GM08714 (cell line): ENCODE measurements around the gene SUPT16H.

Experiments used
- H3K4me3 ChIP-seq: fragments of 200-500 bp; sonication (Bioruptor generic); 2 replicates; pipeline ENCODE4 v1.5.1; 2014; ENCODE audit warnings: mild to moderate bottlenecking, low read length, inconsistent platforms
- ZNF274 ChIP-seq: IDR thresholded peaks from 2 replicates; pipeline ENCODE4 v1.6.1; 2012; ENCODE audit warnings: mild to moderate bottlenecking, low read depth, low read length

SUPT16H gene

DNA sequence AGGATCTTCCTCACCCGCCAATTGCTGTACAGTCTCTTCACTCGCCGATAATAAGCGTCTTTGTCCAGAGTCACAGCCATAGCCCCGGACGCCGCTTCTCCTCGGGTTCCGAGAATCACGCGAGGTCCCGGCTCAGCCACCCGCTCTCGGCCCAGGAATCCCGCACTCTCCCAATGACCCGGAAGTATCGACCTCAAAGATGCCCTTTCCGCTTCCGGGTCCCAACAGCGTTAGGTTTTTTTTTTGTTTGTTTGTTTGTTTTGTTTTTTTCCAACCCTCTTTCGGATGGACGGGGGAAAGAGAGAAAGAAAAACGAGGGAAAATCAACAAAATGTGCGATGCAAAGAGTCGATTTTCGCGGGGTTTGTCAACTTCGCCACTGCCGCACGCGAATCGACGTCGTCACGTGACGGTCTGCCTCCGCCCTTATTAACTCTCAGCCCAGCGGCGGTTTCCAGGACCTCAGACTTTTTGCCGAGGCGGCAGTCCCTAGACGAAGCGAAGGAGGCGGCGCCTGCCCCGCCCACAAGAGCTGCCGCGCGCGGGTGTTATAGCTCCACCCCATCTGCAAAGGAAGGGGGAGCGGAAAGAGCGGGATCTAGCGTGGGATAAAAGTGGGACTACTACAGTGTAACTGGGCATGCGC, at the start of gene SUPT16H:
SUPT16H (minus strand) TSS at position 172 of the 646 bp plus-strand sequence; CDS start at position 80, 92 bp downstream.
- peak within 1 kb of the TSS; percentile 73 for H3K4me3 ChIP-seq
- no peak for TF ChIP-seq ZNF274

DNA sequence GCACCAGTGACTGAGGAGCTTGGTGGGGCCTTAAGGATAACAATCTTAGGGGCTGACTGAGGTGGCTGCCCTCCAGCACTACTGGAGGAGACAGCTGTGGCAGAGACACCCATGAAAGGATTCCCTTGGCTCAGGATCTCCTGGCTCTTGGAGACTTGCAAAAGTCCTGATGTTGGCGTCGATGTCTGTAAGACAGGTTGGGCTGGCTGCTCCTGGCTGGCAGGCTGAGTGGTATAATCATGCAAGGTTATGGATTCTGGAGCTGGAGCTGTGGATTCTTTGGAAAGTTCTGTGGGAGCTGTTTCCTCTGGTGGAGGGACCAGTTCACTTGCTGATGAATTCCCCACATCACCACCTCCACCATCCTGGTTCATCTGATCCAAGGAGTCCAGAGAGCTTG, 47.3 kb upstream of the SUPT16H start:
- no peak for TF ChIP-seq ZNF274
- no peak overlapping the region for H3K4me3 ChIP-seq

DNA sequence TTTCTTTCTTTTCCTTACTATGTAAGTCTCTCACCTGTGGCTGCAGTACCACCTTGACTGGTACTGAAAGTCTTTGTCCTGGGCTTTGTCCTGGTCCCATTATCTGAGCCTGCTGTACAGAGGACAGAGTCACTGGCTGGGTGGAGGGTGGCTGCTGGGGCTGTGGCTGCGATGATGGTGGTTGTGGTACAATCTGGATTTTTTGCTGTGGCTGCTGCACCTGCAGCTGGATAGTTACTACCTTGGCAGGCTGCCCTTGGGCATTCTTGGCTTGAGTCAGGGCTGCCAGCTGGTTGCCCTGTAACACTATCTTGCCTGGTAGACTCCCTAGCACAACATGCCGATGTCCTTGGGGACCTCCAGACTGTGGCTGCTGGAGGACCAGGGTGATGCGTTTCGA, 45.1 kb upstream of the SUPT16H start:
- no peak for TF ChIP-seq ZNF274
- H3K4me3 ChIP-seq = no peak overlapping the region

DNA sequence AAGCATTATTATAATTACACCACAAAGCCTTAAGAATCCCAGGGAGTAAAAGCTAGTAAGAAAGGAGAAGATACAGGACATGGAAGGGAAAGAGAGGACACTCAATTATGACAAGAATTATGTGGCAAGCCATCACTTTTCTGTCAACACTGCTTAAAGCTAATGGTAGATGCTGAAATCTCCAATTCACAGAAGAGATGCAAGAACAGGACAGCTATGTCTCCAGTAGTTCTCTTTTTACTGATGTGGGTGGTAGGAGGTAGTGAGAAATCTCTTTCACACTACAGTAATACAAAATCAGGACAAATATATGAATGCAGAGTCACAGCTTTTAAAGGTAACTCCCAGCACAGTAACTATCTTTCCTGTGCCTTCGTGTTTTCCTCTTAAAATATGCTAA, 42.9 kb upstream of the SUPT16H start:
- no peak overlapping the region for H3K4me3 ChIP-seq
- TF ChIP-seq ZNF274 = no peak

DNA sequence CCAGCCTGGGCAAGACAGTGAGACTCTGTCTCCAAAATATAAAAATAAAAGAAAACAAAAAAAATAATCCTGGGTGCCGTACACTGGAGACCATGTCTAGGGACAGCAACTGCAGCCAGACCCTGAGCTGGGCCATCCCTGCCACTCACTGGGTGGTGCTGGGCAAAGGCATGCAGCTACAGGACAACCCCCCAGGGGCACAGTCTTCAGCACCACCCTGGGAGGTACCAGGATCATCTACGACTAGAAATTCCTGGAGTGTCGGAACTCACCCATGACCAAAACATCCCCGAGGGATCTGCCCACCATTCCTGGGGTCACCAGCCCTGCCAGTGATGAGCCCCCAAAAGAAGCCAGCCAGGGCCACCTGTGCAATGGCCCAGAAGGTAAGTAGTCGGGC, 35.7 kb upstream of the SUPT16H start:
- no peak for TF ChIP-seq ZNF274
- no peak overlapping the region for H3K4me3 ChIP-seq

DNA sequence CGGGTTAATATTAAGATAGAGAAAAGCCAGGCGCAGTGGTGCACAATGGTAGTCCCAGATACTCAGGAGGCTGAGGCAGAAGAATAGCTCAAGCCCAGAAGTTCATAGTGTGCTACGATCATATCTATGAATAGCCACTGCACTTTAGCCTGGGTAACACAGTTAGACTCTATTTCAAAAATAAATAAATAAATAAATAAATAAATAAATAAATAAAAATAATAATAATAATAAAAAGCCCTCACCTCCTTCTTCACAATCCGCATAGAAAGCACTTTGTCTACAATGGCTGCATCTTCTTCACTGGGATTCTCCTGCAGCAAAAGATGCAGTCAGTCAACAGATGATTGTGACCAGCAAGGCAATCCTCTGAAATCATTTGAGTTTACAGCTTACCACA, 31.5 kb upstream of the SUPT16H start:
- no peak for TF ChIP-seq ZNF274

DNA sequence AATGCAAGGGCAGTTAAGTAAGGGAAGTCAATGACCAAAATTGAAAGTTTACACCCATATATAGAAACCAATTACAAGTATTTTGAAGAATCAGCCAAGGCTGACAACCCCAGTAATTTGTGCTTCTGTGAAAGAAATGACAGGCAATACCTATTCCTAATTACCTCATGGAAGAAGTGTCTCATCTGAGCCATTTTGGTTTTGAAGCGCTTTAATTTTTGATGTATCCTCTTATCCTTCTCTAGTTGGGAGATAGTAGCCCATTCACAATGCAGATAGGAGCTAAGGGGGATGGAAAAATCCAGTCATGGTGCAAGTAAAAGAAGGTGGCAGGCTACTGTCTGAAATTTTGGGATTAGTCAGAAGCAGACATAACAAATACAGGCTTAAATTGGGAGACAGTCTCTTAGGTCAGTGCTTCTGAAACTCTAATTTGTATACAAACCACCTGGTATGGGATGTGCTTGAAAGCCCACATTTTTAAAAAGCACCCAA, 30.4 kb upstream of the SUPT16H start:
- no peak for TF ChIP-seq ZNF274
- no peak overlapping the region for H3K4me3 ChIP-seq

More for the DNA sequence above, 31.5 kb upstream of the SUPT16H start:
- no peak overlapping the region for H3K4me3 ChIP-seq

DNA sequence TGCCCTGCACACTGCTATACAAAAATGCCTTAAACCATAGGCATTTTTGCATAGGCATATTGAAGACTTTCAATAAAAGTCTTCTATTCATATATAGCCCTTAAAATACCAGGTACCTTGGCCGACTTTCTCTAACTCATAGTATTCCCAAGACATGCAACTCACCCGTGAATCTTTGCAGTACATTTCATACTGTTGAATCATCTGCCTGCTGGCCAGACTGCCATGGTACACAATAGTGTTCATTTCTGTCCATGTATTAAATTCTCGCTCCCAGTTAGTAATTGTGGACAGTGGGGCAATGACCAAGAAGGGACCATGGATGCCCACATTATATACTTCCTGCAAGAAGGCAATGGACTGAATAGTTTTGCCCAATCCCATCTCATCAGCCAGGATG, 24.3 kb upstream of the SUPT16H start:
- TF ChIP-seq ZNF274 = no peak
- H3K4me3 ChIP-seq = no peak overlapping the region

DNA sequence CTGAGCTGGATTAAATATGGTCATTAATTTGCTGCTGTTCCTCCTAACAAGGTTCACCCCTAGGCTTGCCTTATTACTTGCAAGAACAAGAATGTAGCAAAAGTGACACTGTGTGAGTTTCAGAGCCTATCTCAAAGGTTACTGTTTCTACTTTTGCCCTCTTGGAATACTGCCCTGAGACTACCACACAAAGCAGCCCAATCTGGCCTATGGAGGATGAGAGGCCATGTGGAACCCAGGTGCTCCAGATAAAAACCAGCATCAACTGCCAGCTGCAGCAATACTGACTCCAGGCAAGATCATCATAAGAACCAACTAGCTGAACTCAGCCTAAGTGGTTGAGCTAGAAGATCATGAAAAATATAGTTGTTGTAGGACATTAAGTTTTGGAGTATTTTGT, 22.4 kb upstream of the SUPT16H start:
- no peak overlapping the region for H3K4me3 ChIP-seq
- TF ChIP-seq ZNF274 = no peak

DNA sequence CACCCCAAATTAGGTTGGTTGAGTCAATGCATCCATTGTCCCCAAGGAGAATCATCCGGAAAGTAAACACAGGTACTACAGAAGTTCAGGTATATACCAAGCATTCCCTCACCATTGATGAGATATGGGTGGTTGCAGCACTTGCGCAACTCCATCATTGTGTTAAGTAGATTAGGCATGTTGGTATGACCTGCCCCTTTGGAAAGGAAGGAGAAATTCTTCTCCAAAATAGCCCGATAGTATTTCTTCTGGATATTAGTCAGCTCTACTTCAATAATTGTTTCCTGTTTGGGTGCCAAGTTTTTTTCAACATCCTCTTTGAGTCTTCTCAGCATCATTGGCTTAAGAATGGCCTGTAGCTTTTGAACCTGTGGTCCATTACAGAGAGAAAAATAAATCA, 21.3 kb upstream of the SUPT16H start:
- no peak overlapping the region for H3K4me3 ChIP-seq
- TF ChIP-seq ZNF274 = no peak

DNA sequence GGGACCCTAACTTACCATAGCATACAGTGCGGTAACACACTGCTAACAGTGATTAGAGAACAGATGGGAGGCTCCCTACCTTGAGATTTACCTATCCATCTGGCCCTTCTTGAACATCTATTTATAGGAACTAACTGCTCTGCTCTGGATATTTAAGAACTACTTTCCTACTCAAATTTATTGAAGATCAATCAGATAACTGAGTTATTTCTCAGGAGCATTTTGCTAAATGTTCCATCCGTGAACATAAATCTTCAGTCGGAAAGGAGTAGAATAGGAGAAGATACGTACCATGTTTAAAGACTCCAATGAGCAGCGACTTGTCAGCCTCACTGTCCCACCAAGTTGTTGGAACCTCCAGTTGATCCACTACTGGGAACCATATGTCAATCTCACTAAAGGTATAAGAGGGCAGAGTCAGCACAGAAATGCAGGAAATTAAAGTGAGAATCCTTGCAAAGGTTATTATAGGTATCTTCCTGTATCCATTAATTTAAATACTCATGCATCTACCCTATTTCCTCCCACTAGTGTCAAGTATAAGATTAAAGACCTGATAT, 15.6 kb upstream of the SUPT16H start:
- H3K4me3 ChIP-seq = no peak overlapping the region
- no peak for TF ChIP-seq ZNF274

DNA sequence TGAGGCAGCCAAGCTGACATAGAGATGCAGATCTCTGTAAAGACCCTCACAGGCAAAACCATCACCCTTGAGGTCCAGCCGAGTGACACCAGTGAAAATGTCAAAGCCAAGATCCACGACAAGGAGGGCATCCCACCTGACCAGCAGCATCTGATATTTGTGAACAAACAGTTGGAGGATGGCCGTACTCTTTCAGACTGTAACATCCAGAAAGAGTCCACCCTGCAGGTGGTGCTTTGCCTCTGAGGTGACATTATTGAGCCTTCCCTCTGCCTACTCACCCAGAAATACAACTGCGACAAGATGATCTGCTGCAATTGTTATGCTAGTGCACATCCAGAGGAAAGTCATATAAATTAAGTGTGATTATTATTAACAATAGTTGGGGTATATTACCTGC, 15.1 kb upstream of the SUPT16H start:
- no peak for TF ChIP-seq ZNF274
- no peak overlapping the region for H3K4me3 ChIP-seq

DNA sequence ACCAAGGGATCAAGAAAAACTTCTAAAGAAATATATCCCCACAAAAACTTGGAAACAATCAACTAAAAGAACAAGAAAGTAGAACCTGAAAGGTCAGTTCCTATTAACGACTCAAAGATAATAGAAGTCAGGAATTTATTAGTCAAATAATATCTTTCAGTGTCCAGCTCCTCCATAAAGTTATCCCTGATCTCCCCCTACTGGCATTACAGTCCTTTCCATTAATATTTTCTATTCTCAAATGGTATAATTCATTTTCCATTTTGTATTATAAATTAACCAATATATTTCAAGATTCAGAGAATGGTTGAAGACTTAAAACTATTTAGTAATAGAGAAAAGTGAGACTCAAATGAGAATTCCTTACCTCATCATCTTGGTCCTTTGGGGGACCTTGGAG, 11.6 kb upstream of the SUPT16H start:
- TF ChIP-seq ZNF274 = no peak
- no peak overlapping the region for H3K4me3 ChIP-seq

DNA sequence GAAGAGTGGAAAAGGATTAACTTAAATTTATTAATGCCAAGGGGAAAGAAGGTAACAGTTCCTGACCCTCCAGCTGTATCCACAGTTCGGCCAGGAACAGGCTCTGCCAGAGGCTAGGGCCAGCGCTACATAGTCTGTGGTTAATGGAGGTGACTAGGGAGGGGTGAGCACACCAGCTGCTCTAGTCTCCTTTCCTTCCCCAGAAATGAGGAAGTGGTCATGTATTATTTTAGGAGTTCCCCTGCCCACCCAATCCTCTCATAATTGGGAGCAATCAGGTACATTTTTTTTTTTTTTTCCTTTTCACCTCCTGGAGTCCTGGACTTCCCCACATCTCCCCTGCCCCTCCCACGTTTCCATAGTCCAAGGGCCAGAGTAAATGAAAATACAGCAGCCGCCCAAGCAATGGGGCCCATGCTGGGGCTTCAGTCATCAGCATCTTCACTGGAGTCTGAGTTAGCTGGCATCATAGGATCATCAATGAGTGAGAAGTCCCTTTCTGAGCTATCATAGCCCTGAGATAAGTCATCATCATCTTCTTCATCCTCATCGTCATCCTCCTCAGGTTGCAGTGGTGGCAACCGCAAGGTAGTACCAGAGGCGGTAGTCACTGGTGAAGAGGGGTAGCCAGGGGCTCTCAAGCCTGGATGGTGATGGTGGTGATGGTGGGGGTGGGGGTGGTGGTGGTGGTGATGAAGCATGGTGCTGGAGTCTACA, 1.5 kb upstream of the SUPT16H start:
- no peak overlapping the region; the same call in 1 of the 2 replicates for H3K4me3 ChIP-seq
- no peak for TF ChIP-seq ZNF274

DNA sequence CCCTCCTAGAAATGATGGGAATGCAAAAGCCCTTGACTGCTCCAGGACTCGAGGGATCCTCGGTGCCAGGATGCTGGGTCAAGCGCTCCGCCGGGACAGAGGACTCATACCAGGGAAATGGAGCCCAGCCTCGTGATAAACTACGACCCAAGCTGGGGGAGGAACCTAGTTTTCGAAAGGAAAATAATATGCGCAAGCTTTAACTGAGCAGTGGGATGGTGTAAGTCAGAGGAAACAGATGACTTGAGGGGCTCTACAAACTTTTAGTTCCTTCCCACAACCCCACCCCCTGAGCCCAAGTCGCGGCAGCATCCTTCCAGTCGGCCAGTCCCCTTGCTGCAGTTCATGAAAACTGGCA, 654 bp upstream of the SUPT16H start:
- H3K4me3 ChIP-seq = peak overlapping the region; percentile 73; the same call in 1 of the 2 replicates
- TF ChIP-seq ZNF274 = no peak
